Measurements from ENCODE around the gene FAM98A.

FAM98A gene

DNA sequence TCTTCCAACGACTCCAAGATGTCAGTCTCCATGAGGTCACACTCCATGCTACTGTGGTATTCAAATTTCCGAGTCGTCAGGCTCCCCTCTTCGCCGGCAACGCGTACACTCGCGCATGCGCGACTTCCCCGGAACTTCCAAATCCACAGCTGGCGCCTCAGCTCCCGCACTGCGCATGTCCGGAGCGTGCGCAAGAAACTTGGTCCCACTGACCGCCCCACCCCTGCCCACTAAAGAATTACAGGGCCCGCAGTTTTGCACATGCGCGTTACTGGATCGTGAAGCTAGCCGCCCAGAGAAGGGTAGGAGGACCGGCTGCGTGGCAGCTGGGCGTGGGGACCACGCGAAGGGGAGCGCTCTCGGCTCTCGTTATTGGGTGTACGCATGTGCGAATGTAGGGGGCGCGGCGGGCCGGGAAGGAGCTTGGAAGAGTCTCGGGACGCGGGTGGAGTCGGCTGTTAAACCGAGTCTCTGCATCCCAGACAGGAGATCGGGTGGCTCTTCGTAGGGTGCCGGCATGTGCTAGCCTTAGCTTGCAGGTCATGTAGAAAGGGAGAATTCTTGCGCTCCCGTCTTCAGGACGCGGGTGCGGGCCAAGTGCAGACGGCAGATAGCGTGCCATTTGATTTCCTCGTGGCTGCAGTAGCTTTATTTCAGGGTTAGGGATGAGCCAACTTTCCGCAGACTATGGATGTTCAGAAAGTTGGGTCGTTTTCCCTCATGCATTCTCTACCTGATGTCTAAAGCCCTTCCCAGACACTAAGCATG, at the start of gene FAM98A:
Gene FAM98A, minus strand, starts transcription at position 125 of the 768 bp plus-strand sequence. Its CDS starts 78 bp downstream, at position 47.
- DNase-seq (ENCODE audit: low spot score): peak; percentile 100

DNA sequence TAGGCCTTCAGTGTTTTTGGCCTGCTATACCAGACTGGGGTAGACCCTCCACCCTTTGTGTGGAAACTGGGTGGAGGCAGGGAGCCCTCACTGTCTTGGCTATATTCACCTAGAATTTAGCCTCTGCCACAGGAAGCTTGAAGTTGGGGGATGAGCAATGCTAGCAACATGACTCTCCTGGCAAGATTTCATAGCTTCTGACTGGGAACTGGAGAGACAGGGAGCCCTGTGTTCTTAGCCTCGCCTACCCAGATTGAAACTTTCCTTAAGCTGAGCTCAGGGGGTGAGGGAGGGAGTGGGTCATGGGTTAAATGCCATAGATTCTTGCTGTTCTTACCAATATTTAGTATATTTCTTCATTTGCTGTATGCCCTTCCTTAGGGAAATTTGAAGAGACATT, 46.8 kb upstream of the FAM98A start:
- DNase-seq (ENCODE audit: low spot score): no peak

GRCh38 chr2:33644215-33644614, 45.1 kb upstream of the FAM98A start:
- no peak for DNase-seq (ENCODE audit: low spot score)

GRCh38 chr2:33636001-33636400, 36.9 kb upstream of the FAM98A start:
- no peak for DNase-seq (ENCODE audit: low spot score)

DNA sequence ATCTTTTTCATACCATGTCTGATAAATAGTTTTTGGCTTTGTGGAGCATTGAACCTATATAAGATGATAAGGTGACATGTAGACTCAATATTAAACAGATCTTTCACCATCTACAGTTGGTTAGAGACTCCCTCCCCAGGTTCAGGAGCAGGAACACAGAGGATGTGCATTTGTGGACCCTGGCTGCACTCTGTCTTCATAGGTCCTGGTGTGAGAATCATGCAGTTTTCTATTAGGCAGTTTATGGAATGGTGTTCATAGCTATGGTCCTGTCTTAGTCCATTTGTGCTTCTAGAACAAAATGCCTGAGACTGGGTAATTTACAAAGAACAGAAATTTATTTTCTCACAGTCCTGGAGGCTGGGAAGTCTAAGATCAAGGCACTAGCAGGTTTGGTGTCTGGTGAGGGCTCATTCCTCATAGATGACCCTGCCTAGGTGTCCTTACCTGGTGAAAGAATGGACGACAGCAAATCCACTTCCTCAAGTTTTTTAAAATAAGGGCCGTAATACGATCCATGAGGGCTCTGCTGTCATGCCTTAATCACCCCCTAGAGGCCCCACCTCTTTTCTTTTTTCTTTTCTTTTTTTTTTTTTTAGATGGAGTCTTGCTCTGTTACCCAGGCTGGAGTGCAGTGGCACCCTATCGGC, 35.3 kb upstream of the FAM98A start:
- no peak for DNase-seq (ENCODE audit: low spot score)

DNA sequence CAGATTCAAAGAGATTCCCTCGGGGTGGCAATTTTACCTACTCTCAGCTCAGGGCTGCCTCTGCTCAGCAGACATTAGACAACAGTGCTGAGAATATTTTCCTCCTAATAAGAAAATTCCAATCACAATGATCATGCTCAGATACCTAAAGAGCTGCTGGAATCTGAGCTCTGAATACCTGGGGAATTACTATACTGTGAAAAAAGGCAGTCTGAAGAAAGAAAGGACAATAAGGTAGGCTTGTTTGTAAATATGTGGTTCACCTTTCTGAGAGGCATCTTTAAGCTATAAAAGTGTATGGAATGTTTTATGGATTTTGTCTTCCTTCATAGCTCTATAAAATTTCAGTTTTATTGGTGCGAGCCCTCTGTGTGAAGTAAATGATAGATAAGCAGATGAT, 34.2 kb upstream of the FAM98A start:
- no peak for DNase-seq (ENCODE audit: low spot score)

DNA sequence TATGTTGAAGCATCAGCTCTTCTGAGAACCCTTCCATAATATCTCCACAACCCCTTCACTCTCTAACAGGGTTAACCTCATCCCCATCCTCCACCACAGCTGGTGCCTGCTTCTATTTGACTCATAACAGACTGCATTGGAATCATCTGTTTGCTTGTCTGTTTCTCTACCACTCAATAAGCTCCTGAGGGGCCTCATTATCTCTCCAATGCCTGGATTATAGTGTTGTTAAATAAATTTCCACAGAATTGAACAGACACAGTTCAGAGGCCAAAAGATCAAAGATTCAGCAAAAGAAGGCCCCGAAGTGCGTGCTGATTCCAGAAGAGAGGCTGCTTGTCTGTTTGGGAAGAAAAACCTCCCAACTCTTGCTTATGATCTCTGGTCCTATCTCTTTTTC, 33.7 kb upstream of the FAM98A start:
- no peak for DNase-seq (ENCODE audit: low spot score)

DNA sequence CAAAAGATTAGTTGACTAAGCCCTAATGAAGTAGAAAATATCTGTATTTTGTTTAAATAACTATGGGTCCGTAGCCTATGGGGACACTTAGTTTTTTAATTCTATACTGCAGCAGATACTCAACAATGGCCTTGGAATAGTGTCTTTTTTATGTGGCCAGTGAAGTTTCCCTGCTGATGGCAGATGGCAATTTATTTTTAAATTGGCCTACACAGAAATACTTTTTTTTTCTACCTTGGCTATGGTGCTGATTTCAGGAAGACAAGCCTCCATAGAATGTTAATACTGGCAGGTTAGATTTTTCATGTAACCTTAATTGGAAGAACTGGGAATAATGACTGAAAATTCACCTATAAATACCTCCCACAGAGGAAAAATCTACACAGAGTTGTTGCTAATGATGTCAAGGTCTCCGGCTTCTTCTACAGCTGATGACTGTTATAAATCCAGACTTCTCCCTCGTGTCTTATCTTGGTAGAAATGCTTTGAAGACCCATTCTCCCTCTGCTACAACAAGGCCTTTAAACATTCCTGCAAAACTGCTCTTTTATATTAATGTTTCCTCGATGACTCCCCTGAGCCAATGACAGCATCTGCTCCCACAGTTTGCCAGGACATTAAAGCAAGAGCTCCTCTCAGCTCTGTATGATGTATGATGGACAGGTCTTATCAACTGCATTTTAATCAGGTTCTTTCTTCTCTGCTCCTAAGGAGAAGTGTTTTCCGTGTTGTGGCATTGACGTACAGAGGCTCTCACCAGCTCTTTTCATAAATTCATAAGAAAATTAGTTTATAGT, 29.1 kb upstream of the FAM98A start:
- no peak for DNase-seq (ENCODE audit: low spot score)

- DNase-seq (ENCODE audit: low spot score): no peak
Observed at GRCh38 chr2:33619028-33619427, 19.9 kb upstream of the FAM98A start.

DNA sequence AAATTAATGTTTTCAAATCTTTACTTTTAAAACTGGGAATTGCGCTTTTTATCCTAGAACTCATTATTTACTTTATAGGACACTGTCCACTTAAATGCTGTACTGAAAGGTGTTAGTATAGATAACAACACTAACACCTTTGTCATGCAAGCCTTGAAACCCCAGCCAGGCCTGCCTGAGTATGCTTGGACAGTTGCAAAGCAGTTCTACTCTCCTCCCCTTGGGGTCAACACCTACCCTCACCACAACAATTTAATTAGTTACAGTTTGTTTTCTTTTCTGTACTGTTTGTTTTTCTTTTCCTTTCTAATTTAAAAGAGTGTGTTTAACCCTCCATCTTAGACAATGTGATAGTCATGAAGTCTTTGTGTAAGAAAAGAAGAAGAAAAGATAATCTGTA, 18.9 kb upstream of the FAM98A start:
- no peak for DNase-seq (ENCODE audit: low spot score)

DNA sequence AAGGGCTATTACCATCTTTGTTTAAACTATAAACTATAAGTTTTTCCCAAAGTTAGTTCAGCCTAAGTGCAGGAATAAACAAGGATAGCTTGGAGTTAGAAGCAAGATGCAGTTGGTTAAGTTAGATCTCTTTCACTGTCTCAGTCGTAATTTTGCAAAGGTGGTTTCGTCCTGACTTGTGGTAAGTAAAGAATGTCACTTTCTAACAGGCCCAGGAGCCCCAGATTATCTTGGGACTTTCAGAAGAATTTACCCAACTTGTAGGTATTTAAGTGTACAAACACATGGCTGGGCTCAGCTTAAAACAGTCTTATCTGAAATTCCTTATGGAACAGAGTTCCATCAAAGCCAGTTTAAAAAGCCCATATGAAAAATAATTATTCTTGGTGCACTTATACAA, 18.3 kb upstream of the FAM98A start:
- DNase-seq (ENCODE audit: low spot score): no peak

- no peak for DNase-seq (ENCODE audit: low spot score)
Observed at GRCh38 chr2:33616873-33617272, 17.8 kb upstream of the FAM98A start.

DNA sequence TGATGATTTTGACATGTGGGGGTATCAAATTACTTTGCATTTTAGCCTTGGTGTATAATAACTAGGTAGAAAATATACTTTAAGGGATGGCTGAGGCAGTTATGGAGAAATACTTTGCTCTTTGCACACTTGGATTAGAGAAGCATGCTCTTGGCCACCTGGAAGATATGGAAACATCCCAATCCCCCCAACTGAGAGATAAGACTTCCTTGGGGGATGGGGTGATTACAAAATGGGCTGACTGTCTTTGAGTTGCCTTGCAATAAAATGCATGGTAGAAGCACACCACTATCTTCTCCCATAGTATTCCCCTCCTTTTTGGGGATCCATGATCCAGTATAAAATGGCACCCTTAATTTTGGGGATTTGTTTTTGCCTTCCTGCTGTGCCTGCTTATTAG, 15.1 kb upstream of the FAM98A start:
- DNase-seq (ENCODE audit: low spot score): no peak

GRCh38 chr2:33607905-33608304, 8.8 kb upstream of the FAM98A start:
- DNase-seq (ENCODE audit: low spot score): no peak

DNA sequence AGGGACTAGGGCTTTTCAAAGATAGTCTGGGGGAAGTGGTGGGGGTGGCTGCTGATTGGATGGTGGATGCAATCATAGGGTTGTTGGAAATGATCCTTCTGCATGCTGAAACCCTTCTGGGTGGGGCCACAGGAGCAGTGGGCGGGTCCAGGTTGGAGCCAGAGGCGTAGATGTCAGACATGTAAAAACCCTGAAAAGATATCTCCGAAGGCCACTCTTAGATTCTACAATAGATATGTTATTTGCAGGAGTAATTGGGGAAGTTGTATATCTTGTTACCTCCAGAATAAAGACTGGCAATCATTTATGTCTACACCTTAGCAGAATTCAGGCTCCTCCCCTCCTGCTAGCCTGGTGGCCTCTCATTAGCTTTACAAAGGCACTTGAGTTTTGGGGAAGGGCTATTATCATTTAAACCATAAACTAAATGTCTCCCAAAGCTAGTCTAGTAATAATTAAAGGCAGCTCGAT, 8.2 kb upstream of the FAM98A start:
- DNase-seq (ENCODE audit: low spot score): no peak

DNA sequence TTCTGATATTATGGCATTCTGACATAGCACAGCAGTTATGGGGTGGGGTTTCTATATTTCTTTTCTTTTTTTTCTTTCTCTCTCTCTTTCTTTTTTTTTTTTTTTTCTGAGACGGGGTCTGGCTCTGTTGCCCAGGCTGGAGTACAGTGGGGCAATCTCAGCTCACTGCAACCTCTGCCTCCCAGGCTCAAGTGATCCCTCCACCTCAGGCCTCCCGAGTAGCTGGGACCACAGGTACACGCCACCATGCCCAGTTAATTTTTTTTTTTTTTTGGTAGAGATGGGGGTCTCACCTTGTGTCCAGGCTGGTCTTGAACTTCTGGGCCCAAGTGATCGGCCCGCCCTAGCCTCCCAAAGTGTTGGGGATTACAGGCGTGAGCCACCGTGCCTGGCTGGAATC, 7.5 kb upstream of the FAM98A start:
- no peak for DNase-seq (ENCODE audit: low spot score)

- no peak for DNase-seq (ENCODE audit: low spot score)
Observed at GRCh38 chr2:33606100-33606499, 7.0 kb upstream of the FAM98A start.

DNA sequence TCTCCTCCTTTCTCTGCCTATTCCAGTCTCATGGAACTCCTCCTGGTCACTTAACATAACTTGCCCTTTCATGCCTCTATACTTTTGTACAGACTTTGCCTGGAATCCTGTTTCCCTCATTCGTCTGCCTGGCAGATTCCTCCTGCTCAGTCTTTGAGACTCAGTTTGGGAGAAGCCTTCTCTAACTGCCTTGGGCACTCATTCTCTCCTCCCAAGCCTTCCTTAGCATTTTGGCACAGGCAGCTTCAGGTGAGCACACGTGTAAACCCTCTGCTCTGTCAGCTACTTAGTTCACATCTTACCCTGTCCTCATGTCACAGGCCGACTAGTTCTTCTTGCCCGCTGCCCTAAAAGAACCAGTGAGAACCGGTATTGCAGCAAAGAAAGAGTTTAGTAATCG, 6.0 kb upstream of the FAM98A start:
- DNase-seq (ENCODE audit: low spot score): no peak

GRCh38 chr2:33603416-33603815, 4.3 kb upstream of the FAM98A start:
- DNase-seq (ENCODE audit: low spot score): no peak

GRCh38 chr2:33602201-33602830, 3.2 kb upstream of the FAM98A start:
- no peak for DNase-seq (ENCODE audit: low spot score)

- DNase-seq (ENCODE audit: low spot score): peak; percentile 2
Observed at GRCh38 chr2:33599943-33600192, 769 bp upstream of the FAM98A start.

GRCh38 chr2:33598561-33599174, 431 bp downstream of the FAM98A start:
- peak; percentile 33 for DNase-seq (ENCODE audit: low spot score)

Measured in CD4-positive, alpha-beta T cell treated with Interleukin-2 at 100 ng/mL for 4 hours (primary cell).